VCaP (cell line): ENCODE data around the gene SLC25A48.

Experiments used
- H3K27ac ChIP-seq: fragments of 450-650 bp; 2 replicates; pipeline ENCODE4 v1.5.1; 2017
- TF ChIP-seq, protein P1 (sequence below): fragments of 450-650 bp; conservative IDR thresholded peaks from 2 replicates; pipeline ENCODE4 v1.5.1; 2017; ENCODE audit warnings: mild to moderate bottlenecking, moderate library complexity

Gene SLC25A48

DNA sequence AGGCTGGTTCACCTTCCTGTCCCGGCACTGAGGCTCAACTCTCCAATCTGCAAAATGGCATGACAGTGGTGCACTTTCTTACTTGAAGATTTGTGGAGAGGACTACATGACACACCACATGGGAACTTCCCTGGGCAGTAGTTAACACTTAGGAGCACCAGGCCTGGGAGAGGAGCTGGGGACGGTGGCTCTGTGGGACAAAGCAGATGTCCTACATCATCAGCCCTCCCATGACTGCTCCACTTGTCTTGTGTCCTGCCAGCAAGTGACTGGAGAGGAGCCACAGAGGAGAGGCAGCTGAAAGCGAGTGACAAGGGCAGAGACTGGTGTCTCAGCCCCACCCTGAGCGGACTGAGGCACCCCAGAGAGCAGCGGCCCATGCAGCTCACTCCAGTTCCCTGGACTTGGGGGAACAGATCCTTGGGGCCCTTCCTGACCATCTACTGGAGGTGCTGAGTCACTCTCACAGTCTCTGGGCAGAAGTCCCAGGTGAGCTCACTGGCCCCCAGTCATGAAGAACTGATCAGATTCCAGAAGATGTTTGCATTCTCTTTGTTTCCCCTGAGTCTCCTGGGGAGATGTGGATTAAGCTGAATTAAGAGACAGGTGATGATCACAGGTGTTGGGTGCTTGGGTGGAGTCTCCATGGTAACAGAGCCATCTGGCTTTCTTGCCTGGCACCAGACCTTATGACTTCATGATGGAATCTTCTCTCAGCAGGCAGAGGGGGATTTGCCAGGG is 13.2 kb upstream of the SLC25A48 start:
- TF ChIP-seq, protein P1, sequence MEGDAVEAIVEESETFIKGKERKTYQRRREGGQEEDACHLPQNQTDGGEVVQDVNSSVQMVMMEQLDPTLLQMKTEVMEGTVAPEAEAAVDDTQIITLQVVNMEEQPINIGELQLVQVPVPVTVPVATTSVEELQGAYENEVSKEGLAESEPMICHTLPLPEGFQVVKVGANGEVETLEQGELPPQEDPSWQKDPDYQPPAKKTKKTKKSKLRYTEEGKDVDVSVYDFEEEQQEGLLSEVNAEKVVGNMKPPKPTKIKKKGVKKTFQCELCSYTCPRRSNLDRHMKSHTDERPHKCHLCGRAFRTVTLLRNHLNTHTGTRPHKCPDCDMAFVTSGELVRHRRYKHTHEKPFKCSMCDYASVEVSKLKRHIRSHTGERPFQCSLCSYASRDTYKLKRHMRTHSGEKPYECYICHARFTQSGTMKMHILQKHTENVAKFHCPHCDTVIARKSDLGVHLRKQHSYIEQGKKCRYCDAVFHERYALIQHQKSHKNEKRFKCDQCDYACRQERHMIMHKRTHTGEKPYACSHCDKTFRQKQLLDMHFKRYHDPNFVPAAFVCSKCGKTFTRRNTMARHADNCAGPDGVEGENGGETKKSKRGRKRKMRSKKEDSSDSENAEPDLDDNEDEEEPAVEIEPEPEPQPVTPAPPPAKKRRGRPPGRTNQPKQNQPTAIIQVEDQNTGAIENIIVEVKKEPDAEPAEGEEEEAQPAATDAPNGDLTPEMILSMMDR = no peak
- no peak overlapping the region for H3K27ac ChIP-seq

DNA sequence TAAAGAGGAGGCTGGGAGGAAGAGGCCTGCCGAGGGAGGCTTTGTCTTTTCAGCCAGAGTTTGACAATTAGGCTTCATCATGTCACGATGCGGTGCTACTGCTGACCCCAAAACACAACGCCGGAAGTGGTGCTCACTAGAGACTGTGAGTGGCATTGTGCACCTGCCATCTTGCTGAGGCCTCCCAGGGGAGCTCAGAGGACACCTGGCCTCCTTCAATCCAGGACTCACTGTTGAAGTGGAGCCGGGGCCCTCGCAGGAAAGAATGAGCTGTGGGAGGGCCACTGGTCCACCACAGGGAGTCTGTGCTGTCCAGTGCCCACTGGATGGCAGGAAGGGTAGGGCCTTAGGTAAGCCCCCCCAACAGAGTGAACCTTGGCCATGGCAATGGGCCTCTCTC is 12.7 kb upstream of the SLC25A48 start:
- H3K27ac ChIP-seq = no peak overlapping the region

DNA sequence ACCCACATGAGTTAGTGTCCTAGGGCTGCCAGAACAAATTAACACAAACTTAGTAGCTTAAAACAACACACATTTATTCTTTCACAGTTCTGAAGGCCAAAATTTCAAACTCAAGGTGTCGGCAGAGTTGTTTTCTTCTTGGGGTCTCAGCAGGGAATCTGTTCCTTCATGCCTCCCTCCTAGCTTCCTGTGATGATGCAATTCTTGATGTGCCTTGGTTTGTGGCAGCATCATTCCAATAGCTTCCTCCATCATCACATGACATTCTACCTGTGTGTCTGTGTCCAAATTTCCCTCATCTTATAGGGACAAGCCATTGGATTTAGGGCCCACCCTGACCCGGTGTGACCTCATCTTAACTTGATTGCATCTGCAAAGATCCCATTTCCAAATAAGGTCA is 12.2 kb upstream of the SLC25A48 start:
- TF ChIP-seq, protein P1 = no peak
- H3K27ac ChIP-seq = no peak overlapping the region

More for the DNA sequence above, 12.7 kb upstream of the SLC25A48 start:
- TF ChIP-seq, protein P1 = no peak

DNA sequence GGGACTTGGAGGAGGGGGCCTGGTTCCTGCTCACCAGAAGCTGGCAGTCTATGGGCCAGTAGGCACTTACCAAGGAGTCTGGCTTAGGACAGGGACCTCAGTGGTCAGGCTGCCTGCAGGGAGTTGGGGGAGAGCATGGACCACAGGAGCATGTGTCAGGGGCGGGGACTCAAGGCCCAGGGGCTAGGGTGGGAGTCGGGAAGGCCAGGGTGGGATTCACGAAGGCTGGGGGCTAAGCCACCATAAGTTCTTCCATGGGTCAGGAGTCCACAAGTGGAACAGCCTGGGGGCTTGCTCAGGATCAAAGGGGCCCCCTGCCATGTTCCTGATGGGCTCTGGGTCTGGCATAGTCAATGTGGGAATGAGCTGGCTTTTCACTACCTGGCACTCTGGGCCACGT is 11.5 kb upstream of the SLC25A48 start:
- TF ChIP-seq, protein P1 = no peak
- H3K27ac ChIP-seq = no peak overlapping the region

DNA sequence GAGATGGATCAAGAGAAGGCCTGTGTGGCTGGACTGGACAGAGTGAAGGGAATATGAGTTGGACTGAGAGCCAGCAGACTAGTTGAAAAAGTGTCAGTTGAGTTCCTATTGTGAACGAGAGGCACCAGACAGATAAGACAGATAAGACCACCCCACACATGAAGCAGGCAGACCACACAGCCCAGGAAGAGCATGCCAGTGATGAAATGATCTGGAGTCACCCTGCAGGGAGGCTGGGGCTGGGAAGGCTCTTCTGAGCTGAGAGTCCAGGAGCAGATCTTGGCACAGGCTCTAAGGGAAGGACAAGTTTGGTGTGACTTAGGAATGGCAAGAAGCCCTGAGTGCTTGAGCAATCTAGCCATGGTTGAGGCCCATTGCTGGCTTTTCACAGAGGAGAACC is 10.6 kb upstream of the SLC25A48 start:
- TF ChIP-seq, protein P1 = no peak
- no peak overlapping the region for H3K27ac ChIP-seq

DNA sequence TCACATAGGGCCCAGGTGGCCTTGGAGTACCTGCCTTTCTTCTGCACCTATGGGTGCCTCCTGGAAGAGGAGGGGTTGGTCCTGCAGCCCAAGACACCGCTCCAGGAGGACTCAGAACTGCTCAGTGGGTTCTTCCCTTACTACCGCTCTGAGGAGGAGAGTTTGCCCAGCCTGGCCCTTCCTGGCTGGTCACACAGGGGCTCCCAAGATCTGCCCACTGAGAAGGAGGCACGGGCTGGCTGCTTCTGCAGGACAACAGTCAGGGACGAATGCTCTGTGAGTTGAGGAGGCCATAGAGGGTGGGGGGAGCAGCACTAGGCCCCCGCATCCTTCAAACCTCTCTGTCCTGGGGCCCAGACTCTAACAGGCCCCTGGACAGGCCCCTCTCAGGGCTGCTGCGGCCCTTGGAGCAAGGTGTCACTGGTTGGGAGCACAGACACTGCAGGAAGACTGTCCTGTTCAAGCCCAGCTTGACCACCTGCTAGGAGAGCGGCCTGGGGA is 9.9 kb upstream of the SLC25A48 start:
- H3K27ac ChIP-seq = no peak overlapping the region
- TF ChIP-seq, protein P1 = no peak

DNA sequence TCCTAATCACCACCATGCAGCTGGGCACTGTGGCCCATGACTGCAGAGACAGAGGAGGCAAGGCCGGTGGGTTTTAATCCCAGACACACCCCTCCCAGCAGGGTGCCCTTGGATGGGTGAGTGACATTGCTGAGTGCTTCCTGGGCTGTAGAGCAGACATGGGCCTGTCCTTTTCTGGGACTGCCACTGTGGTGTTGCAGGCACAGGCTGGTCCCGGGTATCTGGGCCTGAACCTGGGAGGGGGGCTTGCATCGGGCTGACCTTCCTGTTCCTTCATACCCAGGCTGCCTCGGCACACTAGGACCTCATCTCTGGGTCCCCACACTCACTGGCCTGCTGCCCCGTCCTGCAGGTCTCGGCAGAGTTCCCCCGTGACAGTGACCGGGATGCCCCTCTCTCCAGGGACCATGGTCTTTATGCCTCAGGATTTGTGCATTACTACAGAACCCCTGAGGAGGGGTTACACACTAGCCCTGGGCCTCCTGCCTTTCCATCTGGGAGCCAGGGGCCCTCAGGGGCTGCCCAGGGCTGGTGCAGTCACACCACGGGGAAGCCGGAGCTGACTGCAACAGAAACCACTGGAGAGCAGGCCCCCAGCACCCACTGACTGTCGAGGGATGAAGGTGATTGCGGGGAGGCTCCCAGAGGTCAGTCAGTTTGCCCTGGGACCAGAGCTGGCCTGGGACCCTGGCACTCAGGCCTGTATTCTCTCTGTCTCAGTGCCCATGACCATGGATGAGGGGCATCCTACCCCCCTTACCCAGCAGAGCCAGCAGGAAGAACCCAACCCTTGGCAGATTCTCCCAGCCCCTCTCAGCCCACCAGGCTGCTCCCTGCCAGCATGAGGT is 8.9 kb upstream of the SLC25A48 start:
- no peak overlapping the region for H3K27ac ChIP-seq
- TF ChIP-seq, protein P1 = no peak
